HEK293 (cell line): ENCODE measurements around the gene SPIN2A.

Source experiments
- TCF7L2 ChIP-seq: IDR thresholded peaks from 2 replicates; pipeline ENCODE4 v1.6.1; 2011; ENCODE audit warnings: low read depth, mild to moderate bottlenecking, inconsistent platforms, low read length, moderate library complexity, borderline replicate concordance
- ZBTB7A ChIP-seq: fragments of 450-650 bp; formaldehyde crosslinking; IDR thresholded peaks from 2 replicates; pipeline ENCODE4 v1.5.1; 2016; ENCODE audit warnings: low read depth, missing biosample characterization, missing genetic modification characterization
- ZEB2 ChIP-seq: fragments of 450-650 bp; formaldehyde crosslinking; IDR thresholded peaks from 2 replicates; pipeline ENCODE4 v1.5.1; 2016; ENCODE audit warnings: missing biosample characterization, missing genetic modification characterization
- ZNF391 ChIP-seq: fragments of 450-650 bp; formaldehyde crosslinking; IDR thresholded peaks from 2 replicates; pipeline ENCODE4 v1.5.1; 2016; ENCODE audit warnings: low read depth, missing biosample characterization, missing genetic modification characterization, borderline replicate concordance
- ZNF792 ChIP-seq: fragments of 450-650 bp; formaldehyde crosslinking; IDR thresholded peaks from 2 replicates; pipeline ENCODE4 v1.5.1; 2016; ENCODE audit warnings: missing biosample characterization, missing genetic modification characterization
- TF ChIP-seq, protein P1 (sequence below): fragments of 450-650 bp; formaldehyde crosslinking; IDR thresholded peaks from 2 replicates; pipeline ENCODE4 v1.5.1; 2016; ENCODE audit warnings: missing biosample characterization, missing genetic modification characterization
- TF ChIP-seq, protein P2 (sequence below): IDR thresholded peaks from 2 replicates; pipeline ENCODE4 v1.6.1; 2011; ENCODE audit warnings: mild to moderate bottlenecking, low read depth, low read length, borderline replicate concordance
- TF ChIP-seq, protein P3 (sequence below): fragments of 450-650 bp; formaldehyde crosslinking; IDR thresholded peaks from 2 replicates; pipeline ENCODE4 v1.5.1; 2017; ENCODE audit warnings: missing biosample characterization, missing genetic modification characterization
- TF ChIP-seq, protein P4 (sequence below): sonication (generic); formaldehyde crosslinking; IDR thresholded peaks from 2 replicates; pipeline ENCODE4 v1.8.1; 2022; ENCODE audit warnings: mild to moderate bottlenecking, moderate library complexity, missing genetic modification reagents

DNA sequence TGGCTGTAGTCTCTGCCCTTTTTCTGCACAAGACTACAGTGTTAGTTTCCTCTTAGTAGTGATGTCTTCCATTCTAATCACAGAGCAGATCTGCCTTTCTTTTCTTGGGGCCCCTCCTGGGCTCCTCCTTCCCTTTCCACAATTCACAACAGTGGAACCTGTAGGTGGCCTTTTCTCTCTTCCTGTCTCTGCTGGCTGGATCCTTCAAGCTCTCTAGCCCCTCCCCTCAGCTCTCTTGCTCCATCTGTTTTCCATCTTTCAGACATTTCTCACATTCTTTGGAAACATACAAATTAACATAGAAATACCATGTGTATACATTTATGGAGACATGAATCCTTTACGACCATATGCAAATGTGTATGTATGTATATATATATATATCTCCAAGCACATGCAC, 304 bp upstream of the SPIN2A start:
- TF ChIP-seq, protein P1, sequence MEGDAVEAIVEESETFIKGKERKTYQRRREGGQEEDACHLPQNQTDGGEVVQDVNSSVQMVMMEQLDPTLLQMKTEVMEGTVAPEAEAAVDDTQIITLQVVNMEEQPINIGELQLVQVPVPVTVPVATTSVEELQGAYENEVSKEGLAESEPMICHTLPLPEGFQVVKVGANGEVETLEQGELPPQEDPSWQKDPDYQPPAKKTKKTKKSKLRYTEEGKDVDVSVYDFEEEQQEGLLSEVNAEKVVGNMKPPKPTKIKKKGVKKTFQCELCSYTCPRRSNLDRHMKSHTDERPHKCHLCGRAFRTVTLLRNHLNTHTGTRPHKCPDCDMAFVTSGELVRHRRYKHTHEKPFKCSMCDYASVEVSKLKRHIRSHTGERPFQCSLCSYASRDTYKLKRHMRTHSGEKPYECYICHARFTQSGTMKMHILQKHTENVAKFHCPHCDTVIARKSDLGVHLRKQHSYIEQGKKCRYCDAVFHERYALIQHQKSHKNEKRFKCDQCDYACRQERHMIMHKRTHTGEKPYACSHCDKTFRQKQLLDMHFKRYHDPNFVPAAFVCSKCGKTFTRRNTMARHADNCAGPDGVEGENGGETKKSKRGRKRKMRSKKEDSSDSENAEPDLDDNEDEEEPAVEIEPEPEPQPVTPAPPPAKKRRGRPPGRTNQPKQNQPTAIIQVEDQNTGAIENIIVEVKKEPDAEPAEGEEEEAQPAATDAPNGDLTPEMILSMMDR, result no peak
- no peak for TF ChIP-seq TCF7L2
- no peak for TF ChIP-seq ZBTB7A
- TF ChIP-seq, protein P2, sequence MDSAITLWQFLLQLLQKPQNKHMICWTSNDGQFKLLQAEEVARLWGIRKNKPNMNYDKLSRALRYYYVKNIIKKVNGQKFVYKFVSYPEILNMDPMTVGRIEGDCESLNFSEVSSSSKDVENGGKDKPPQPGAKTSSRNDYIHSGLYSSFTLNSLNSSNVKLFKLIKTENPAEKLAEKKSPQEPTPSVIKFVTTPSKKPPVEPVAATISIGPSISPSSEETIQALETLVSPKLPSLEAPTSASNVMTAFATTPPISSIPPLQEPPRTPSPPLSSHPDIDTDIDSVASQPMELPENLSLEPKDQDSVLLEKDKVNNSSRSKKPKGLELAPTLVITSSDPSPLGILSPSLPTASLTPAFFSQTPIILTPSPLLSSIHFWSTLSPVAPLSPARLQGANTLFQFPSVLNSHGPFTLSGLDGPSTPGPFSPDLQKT, result no peak
- no peak for TF ChIP-seq ZNF391 (tag by site-specific recombination)
- no peak for TF ChIP-seq ZNF792
- no peak for TF ChIP-seq ZEB2
- TF ChIP-seq, protein P3, sequence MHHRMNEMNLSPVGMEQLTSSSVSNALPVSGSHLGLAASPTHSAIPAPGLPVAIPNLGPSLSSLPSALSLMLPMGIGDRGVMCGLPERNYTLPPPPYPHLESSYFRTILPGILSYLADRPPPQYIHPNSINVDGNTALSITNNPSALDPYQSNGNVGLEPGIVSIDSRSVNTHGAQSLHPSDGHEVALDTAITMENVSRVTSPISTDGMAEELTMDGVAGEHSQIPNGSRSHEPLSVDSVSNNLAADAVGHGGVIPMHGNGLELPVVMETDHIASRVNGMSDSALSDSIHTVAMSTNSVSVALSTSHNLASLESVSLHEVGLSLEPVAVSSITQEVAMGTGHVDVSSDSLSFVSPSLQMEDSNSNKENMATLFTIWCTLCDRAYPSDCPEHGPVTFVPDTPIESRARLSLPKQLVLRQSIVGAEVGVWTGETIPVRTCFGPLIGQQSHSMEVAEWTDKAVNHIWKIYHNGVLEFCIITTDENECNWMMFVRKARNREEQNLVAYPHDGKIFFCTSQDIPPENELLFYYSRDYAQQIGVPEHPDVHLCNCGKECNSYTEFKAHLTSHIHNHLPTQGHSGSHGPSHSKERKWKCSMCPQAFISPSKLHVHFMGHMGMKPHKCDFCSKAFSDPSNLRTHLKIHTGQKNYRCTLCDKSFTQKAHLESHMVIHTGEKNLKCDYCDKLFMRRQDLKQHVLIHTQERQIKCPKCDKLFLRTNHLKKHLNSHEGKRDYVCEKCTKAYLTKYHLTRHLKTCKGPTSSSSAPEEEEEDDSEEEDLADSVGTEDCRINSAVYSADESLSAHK (tag by site-specific recombination), result no peak
- TF ChIP-seq, protein P4, sequence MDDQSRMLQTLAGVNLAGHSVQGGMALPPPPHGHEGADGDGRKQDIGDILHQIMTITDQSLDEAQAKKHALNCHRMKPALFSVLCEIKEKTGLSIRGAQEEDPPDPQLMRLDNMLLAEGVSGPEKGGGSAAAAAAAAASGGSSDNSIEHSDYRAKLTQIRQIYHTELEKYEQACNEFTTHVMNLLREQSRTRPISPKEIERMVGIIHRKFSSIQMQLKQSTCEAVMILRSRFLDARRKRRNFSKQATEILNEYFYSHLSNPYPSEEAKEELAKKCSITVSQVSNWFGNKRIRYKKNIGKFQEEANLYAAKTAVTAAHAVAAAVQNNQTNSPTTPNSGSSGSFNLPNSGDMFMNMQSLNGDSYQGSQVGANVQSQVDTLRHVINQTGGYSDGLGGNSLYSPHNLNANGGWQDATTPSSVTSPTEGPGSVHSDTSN, result no peak
